ENCODE results near the gene SLC6A18. TPM values are rescaled to one million over a fixed set of nuclear protein-coding genes. Genes with fewer than 3 reads are reported as not detected.

Gene SLC6A18
- total and polyA plus RNA-seq, 9 of the 15 experiments (the other 6 are each of a cell fraction or from before 2014, with no cell fraction given), result not detected

- no peak; the same call in 1 of the 2 replicates for TF ChIP-seq ZNF445 (CRISPR knock-in tag; IDR thresholded peaks at IDR 0.05; ENCODE audit: low read depth)
- TF ChIP-seq E4F1 (CRISPR knock-in tag; IDR thresholded peaks at IDR 0.05; ENCODE audit: borderline replicate concordance), result no peak
- TF ChIP-seq HOMEZ (CRISPR knock-in tag; IDR thresholded peaks at IDR 0.05), result 0 out of 2 replicates have a peak, but pooled peaks have one; percentile 45
- no peak for TF ChIP-seq BRF2 (IDR thresholded peaks at IDR 0.05; ENCODE audit: borderline replicate concordance, insufficient read depth, insufficient read length)
- TF ChIP-seq SMARCA4 (IDR thresholded peaks at IDR 0.05), result peak; percentile 97
- no peak for TF ChIP-seq ZBTB8A (IDR thresholded peaks at IDR 0.05; ENCODE audit: partially characterized antibody)
- no peak for TF ChIP-seq ZNF253 (CRISPR knock-in tag; conservative IDR thresholded peaks at IDR 0.05)
- TF ChIP-seq NFIX (CRISPR knock-in tag; IDR thresholded peaks at IDR 0.05; ENCODE audit: low read depth), result no peak
- TF ChIP-seq NR2C1 (IDR thresholded peaks at IDR 0.05), result peak; percentile 63
- TF ChIP-seq NR2C1 (tag; IDR thresholded peaks at IDR 0.05), result peak; percentile 88
- TF ChIP-seq ZNF318 (IDR thresholded peaks at IDR 0.05; ENCODE audit: borderline replicate concordance in 1 of 2, low read depth in 1 of 2), result peak in 1 of 2 experiments; percentile 46; a peak in 1 of 4 replicates
- no peak for TF ChIP-seq ZNF551 (CRISPR knock-in tag; IDR thresholded peaks at IDR 0.05)
- TF ChIP-seq GABPA (tag; conservative IDR thresholded peaks at IDR 0.05; ENCODE audit: low read depth), result peak; percentile 74
- TF ChIP-seq FOXJ3 (CRISPR knock-in tag; IDR thresholded peaks at IDR 0.05), result no peak
These were observed 39.4 kb upstream of the SLC6A18 start (continued) for GRCh38 chr5:1185629-1186350.

All from K562 (cell line).